GM23248 (cell line): Measurements from ENCODE around the gene GCHFR.

ENCODE experiments used
- EZH2 ChIP-seq: fragments of 200-600 bp; sonication (generic); IDR thresholded peaks from 2 replicates; pipeline ENCODE4 v1.6.1; 2018; ENCODE audit warnings: antibody characterized with exemption, mild to moderate bottlenecking; ENCODE audit not compliant: insufficient read depth, poor library complexity, severe bottlenecking
- EZH2phosphoT487 ChIP-seq: fragments of 200-600 bp; sonication (generic); IDR thresholded peaks from 2 replicates; pipeline ENCODE4 v1.6.1; 2018; ENCODE audit warnings: antibody characterized with exemption, moderate library complexity, mild to moderate bottlenecking, low read depth; ENCODE audit not compliant: insufficient read depth

DNA sequence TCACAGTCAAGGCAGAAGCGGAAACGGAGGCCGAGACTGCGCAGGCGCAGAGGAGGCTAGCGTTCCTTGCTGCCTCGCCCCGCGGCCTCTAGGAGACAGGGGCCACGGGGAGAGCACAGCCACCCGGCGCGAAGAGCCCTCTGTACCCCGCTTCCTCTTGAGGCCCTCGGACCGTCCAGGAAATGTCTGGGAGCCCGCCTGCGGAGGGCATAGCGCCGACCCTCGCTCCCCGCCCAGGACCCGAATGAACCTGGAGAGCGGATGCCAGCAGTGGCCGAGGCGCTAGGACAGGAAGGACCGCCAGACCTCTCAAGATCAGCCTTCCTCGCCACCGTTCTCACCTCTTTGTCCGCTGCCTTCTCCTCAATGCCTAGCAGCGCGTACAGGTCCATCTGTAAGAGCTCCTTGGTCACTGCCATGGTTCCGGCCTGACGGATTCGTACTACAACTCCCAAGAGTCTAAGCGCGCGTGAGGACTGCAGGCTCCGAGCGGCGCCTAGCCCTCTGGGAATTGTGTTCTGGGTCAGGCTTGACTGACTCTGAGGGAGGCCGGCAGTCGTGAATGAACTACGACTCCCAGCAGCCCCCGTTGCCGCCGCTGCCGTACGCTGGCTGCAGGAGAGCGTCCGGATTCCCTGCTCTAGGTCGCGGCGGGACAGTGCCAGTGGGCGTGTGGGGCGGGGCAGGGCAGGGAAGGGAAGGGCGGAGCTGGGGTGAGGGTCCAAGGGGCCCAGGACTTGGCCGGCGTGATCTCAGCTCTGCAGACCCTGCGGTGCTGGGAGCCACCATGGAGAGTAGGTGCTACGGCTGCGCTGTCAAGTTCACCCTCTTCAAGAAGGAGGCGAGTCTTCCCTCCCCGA is 43.4 kb downstream of the GCHFR start, which contains the start of the genes DNAJC17 and ZFYVE19:
- TF ChIP-seq EZH2phosphoT487, result no peak
- TF ChIP-seq EZH2, result no peak
